Measurements from ENCODE around the gene SF3B6. TPM values are rescaled to one million over a fixed set of nuclear protein-coding genes. Genes with fewer than 3 reads are reported as not detected.
A peak's percentile ranks its signal among the peaks of the same experiment; 100 is the strongest.

The SF3B6 gene
- total RNA-seq, 1 experiment from 2014 or later, result 132 TPM

GRCh38 chr2:24123195-24123921 is 47.2 kb upstream of the SF3B6 start, which contains the start of the genes FAM228B and PFN4:
Gene FAM228B (plus strand): TSS chr2:24123469. CDS start chr2:24124362, 893 bp downstream.
Gene PFN4 (minus strand): TSS chr2:24123334. CDS start chr2:24122535, 799 bp downstream.
- H3K27me3 Mint-ChIP-seq (ENCODE audit: low read depth), result no peaks in the 10 kb centered on the region; the same call in 1 of the 2 replicates
- H3K4ac ChIP-seq (ENCODE audit: low read depth, low read length), result no peak within 1 kb of the TSS
- no peak within 1 kb of the TSS for H2AFZ ChIP-seq (ENCODE audit: low read length)
- H2BK12ac ChIP-seq (ENCODE audit: insufficient read length, low read depth, low read length), result no peak within 1 kb of the TSS
- no peak within 1 kb of the TSS for H3K27ac ChIP-seq (ENCODE audit: insufficient read length, low read depth, low read length)
- no peaks in the 10 kb centered on the region for H4K20me1 ChIP-seq (ENCODE audit: control insufficient read depth, insufficient read depth, insufficient read length)
- no peak within 1 kb of the TSS for H2BK20ac ChIP-seq (ENCODE audit: low read depth, low read length, poor library complexity, severe bottlenecking)
- H3K4me1 ChIP-seq (ENCODE audit: insufficient read depth, low read length), result peaks cover 2% of the 10 kb centered on the region; the same call in 1 of the 2 replicates
- peaks cover 4% of the 10 kb centered on the region for H3K23me2 ChIP-seq (ENCODE audit: insufficient read length, low read depth, low read length, poor library complexity, severe bottlenecking)
- H3K9me3 ChIP-seq (ENCODE audit: control insufficient read depth, low read depth, low read length), result no peaks in the 10 kb centered on the region
- peak within 1 kb of the TSS; percentile 42 for H3K9ac ChIP-seq (ENCODE audit: extremely low read depth, insufficient read length, low read length)
- no peak within 1 kb of the TSS for H4K5ac ChIP-seq (ENCODE audit: insufficient read length, low read depth, low read length)
- H3K4me3 Mint-ChIP-seq, result peak within 1 kb of the TSS; percentile 75 to 83
- H3K9me3 Mint-ChIP-seq, result no peaks in the 10 kb centered on the region; a peak in 1 of 5 replicates
- no peak within 1 kb of the TSS for H3T11ph ChIP-seq (ENCODE audit: low read length)
- H3K79me2 ChIP-seq (ENCODE audit: insufficient read depth, low read length), result no peaks in the 10 kb centered on the region
- no peak within 1 kb of the TSS for H2AK5ac ChIP-seq (ENCODE audit: insufficient read length, low read length)
- no peak for TF ChIP-seq CTCF (conservative IDR thresholded peaks at IDR 0.05)
- peak within 1 kb of the TSS; percentile 49 for H3K18ac ChIP-seq (ENCODE audit: insufficient read length, low read depth, low read length)
- H3K79me1 ChIP-seq (ENCODE audit: insufficient read depth, low read depth, low read length, poor library complexity, severe bottlenecking), result no peaks in the 10 kb centered on the region
- H2BK5ac ChIP-seq (ENCODE audit: insufficient read length, low read length), result no peak within 1 kb of the TSS
- no peak within 1 kb of the TSS for H2BK120ac ChIP-seq (ENCODE audit: low read depth, low read length, poor library complexity, severe bottlenecking)
- H3K36me3 Mint-ChIP-seq (ENCODE audit: insufficient read depth in 1 of 3, low read depth in 3 of 3), result no peaks in the 10 kb centered on the region; a peak in 2 of 7 replicates
- WGBS (ENCODE audit: extremely low coverage, insufficient read length, low lambda C conversion rate), result no CpG with 5 or more reads among the region's 103 CpGs
- no peak within 1 kb of the TSS for H4K91ac ChIP-seq (ENCODE audit: insufficient read length, low read depth, low read length)
- no peak within 1 kb of the TSS for H3K27ac Mint-ChIP-seq
- peak; percentile 83 for DNase-seq
- peaks cover 22 to 24% of the 10 kb centered on the region in 2 experiments for H3K4me1 Mint-ChIP-seq
- H2BK15ac ChIP-seq (ENCODE audit: low read depth, low read length), result no peak within 1 kb of the TSS; the same call in 1 of the 2 replicates
- H4K8ac ChIP-seq (replicated peaks; ENCODE audit: insufficient read length, low read depth, low read length), result no peak within 1 kb of the TSS
- peaks cover 3% of the 10 kb centered on the region; the same call in 1 of the 2 replicates for H3K27me3 ChIP-seq (ENCODE audit: insufficient read depth, low read length)
- peak within 1 kb of the TSS; percentile 79 for H3K14ac ChIP-seq (ENCODE audit: insufficient read depth, low read length)
- H3K4me2 ChIP-seq (ENCODE audit: insufficient read depth, insufficient read length, low read length), result peak within 1 kb of the TSS; percentile 63
- H3K56ac ChIP-seq (ENCODE audit: insufficient read length, low read depth, low read length), result no peak within 1 kb of the TSS
- H3K23ac ChIP-seq (ENCODE audit: insufficient read length, low read depth, low read length), result no peak within 1 kb of the TSS
